HCEC 1CT (cell line): ENCODE results near the gene ZNF599.

Experiments used
- DNase-seq: peaks from one replicate; pipeline ENCODE4 v3.0.0-alpha.2; 2017

ZNF599 gene

GRCh38 chr19:34734537-34735103 is 38.4 kb downstream of the ZNF599 start:
- DNase-seq: peak; percentile 84

- DNase-seq: peak; percentile 90
Measured at GRCh38 chr19:34733746-34734536, 39.1 kb downstream of the ZNF599 start, which contains the start of gene ZNF181. TSS of gene ZNF181 (plus strand) at chr19:34734243. CDS start at chr19:34735038, 795 bp downstream.

- no peak for DNase-seq
Measured at GRCh38 chr19:34733266-34733745, 39.7 kb downstream of the ZNF599 start.

- DNase-seq: no peak
Measured at GRCh38 chr19:34732612-34733211, 40.3 kb downstream of the ZNF599 start.

GRCh38 chr19:34731964-34732363 is 41.1 kb downstream of the ZNF599 start:
- DNase-seq: no peak

GRCh38 chr19:34731019-34731829 is 41.8 kb downstream of the ZNF599 start:
- no peak for DNase-seq

GRCh38 chr19:34725400-34725799 is 47.6 kb downstream of the ZNF599 start:
- no peak for DNase-seq

GRCh38 chr19:34722353-34722752 is 50.7 kb downstream of the ZNF599 start:
- no peak for DNase-seq

GRCh38 chr19:34715357-34715756 is 57.7 kb downstream of the ZNF599 start:
- no peak for DNase-seq

- DNase-seq: no peak
Measured at GRCh38 chr19:34713262-34713637, 59.8 kb downstream of the ZNF599 start.

- DNase-seq: peak; percentile 66
Measured at GRCh38 chr19:34712395-34713261, 60.4 kb downstream of the ZNF599 start.

- no peak for DNase-seq
Measured at GRCh38 chr19:34711890-34712289, 61.1 kb downstream of the ZNF599 start.
